HG03442 (cell line): ENCODE results near the gene SLC5A9.
"Not testable (repeated sequence)": the region's sequence is repeated elsewhere in the genome, so short reads cannot be mapped to it uniquely, and the experiment has no call there.

Experiments
- ATAC-seq: cut with Tn5 transposase; IDR thresholded peaks from one replicate; pipeline ENCODE4 v1.9.1; 2021; ENCODE audit warnings: mild to moderate bottlenecking, moderate library complexity; ENCODE audit not compliant: unreplicated experiment

SLC5A9 gene

DNA sequence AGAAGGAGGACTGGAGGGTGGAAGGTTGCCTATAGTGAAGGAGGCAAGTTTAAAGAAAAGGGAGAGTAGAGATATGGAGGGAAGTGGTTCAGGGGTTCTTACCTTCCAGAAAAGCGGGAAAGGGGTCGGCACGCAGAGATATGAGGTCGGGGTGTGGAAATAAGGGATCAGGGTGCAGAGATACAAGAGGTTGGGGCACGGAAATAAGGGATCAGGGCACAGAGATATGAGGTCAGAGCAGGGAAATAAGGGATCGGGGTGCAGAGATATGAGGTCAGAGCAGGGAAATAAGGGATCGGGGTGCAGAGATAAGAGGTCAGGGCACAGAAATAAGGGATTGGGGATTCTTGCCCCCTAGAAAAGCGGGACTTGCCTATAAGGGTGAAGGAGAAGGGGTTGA lies 9.1 kb upstream of the SLC5A9 start:
- ATAC-seq, result not testable (repeated sequence)

DNA sequence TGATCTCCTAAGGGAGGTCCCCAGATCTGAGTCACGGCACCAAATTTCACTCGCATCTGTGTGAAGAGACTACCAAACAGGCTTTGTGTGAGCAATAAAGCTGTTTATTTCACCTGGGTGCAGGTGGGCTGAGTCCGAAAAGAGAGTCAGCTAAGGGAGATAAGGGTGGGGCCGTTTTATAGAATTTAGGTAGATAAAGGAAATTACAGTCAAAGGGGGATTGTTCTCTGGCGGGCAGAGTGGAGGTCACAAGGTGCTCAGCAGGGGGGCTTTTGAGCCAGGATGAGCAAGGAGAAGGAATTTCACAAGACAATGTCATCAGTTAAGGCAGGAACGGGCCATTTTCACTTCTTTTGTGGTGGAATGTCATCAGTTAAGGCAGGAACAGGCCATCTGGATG lies 8.2 kb upstream of the SLC5A9 start:
- ATAC-seq, result not testable (repeated sequence)

GRCh38 chr1:48214820-48215219 lies 7.7 kb upstream of the SLC5A9 start:
- no peak for ATAC-seq

- no peak for ATAC-seq
These were observed 7.3 kb upstream of the SLC5A9 start for GRCh38 chr1:48215222-48215621.

GRCh38 chr1:48215889-48216288 lies 6.6 kb upstream of the SLC5A9 start:
- ATAC-seq, result no peak

- ATAC-seq, result no peak
These were observed 6.2 kb upstream of the SLC5A9 start for GRCh38 chr1:48216313-48216712.

GRCh38 chr1:48216941-48217340 lies 5.6 kb upstream of the SLC5A9 start:
- ATAC-seq, result no peak

DNA sequence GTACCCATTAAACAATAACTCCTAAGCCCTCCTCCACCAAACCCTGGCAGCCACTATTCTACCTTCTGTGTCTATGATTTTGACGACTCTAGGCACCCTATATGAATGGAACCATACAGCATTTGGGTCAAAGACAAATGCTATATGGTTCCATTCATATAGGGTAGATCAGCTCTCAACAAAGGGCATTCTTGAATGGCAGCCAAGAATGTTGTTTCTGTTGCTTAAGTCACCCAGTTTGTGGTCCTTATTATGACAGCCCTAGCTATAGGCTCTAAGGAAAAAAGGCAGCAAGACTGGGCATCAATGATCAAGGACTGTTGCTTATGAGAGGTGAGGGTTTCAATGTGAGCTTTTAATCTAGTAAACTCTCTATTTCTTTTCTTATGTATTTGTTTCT lies 4.7 kb upstream of the SLC5A9 start:
- ATAC-seq, result no peak

DNA sequence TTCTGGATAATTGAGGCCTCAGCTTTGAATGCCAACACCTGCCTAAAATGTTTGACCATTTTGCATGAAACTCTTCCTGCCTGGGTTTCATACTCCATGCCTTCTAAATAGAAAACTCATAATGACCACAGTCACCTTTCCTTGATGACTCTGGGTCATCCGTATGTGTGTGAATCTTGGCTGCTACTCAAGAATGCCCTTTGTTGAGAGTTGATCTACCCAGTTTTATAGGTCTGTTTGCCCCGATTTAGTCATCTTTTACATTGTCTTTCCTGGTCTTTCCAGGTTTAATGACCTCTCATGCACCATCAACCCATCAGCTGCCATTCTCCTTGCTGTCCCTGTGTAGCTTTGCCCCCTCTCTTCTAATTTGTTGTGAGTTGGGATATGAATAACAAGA lies 2.7 kb upstream of the SLC5A9 start:
- ATAC-seq, result no peak

DNA sequence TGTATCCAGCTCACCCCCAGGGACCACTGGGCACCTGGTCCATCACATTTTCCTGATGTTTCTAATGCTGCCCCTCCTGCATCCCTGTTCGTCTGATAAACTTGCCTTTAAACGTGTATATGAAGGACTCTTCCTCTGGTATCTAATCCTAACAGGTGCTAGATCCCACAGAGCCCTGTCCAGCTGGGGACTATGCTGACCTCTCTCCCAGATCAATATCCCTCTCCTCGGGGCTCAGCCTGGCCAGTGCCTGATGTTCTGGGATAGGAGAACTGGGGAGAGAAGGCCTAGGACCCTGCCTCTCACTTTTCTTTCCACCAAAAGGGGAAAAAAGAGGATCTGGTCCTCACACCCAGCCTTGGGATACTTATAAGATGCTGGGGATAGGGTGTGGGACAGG lies 1.4 kb upstream of the SLC5A9 start:
- ATAC-seq, result no peak

DNA sequence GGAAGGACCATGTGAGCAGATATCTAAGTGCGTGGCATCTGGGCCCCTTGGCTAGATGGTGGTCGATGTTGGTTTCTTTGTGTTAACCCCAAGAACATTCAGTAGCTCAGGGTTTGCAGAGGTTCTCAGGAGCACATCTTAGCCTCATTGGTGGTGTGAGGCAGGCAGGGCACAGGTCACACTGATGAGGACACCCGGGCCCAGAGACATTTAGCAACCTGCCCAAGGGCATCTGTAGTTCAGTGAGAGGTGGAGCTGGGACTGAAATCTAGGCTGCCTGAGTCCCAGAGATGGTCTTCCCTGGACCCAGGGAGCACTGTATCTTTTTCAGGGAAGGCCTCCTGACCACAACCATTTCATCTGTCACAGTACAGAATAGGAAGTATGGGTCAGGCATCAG lies 859 bp upstream of the SLC5A9 start:
- ATAC-seq, result no peak

GRCh38 chr1:48223366-48224240 lies 1.1 kb downstream of the SLC5A9 start:
- no peak for ATAC-seq

- ATAC-seq, result no peak
These were observed 2.3 kb downstream of the SLC5A9 start for GRCh38 chr1:48224791-48225190.

GRCh38 chr1:48225579-48225978 lies 3.1 kb downstream of the SLC5A9 start:
- no peak for ATAC-seq

DNA sequence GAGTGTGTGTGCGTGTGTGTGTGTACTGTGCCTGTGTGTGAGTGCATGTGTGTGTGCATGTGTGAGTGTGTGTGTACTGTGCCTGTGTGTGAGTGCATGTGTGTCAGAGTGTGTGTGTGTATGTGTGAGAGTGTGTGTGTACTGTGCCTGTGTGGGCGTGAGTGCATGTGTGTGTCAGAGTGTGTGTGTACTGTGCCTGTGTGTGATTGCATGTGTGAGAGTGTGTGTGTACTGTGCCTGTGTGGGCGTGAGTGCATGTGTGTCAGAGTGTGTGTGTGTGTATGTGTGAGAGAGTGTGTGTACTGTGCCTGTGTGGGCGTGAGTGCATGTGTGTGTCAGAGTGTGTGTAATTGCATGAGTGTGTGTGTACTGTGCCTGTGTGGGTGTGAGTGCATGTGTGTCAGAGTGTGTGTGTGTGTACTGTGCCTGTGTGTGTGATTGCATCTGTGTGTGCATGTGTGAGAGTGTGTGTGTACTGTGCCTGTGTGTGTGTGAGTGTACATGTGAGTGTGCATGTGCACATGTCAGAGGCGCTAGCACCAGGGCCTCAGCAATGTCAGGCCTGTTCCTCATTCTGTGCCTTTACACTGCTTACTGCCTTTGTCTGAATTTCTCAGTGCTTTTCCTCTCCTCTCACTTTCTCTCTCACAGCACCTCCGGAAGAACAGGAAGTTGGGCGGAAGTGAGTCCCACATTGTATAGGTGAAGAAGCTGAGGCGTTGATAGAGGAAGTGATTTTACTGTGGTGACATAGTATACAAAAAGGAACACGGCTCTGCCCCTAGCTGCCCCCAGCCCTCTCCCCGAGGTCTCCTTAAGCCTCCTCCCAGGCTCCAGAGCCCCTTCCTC lies 4.9 kb downstream of the SLC5A9 start:
- peak; percentile 49 for ATAC-seq

DNA sequence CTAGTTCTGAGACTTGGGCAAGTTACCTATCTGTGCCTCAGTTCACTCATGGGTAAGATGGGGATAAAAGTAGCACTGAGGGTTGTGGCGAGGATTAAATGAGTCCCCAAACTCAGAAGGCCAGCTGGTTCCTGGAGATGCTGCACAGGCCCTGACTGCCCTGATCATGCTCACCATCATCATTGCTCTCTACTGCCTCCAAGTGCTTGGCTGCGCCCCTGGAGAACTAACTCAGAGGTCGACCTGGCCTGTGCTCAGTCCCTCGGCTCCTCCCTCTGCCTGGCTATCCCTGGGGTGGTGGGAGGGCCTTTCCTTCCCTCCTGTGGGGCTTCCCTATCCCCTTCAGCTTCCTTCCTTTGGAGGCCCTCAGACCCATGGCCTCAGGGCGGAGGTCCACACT lies 5.6 kb downstream of the SLC5A9 start:
- no peak for ATAC-seq

GRCh38 chr1:48229317-48229716 lies 6.8 kb downstream of the SLC5A9 start:
- no peak for ATAC-seq

- ATAC-seq, result no peak
These were observed 7.7 kb downstream of the SLC5A9 start for GRCh38 chr1:48230236-48230635.

GRCh38 chr1:48232722-48233121 lies 10.2 kb downstream of the SLC5A9 start:
- ATAC-seq, result no peak

GRCh38 chr1:48233666-48234485 lies 11.4 kb downstream of the SLC5A9 start:
- no peak for ATAC-seq

- ATAC-seq, result no peak
These were observed 13.1 kb downstream of the SLC5A9 start for GRCh38 chr1:48235652-48236051.
